Measurements from ENCODE around the gene NATD1.

NATD1 gene

GRCh38 chr17:21214777-21215541 lies 38.3 kb downstream of the NATD1 start:
- H3K27me3 ChIP-seq (ENCODE audit: low read depth): no peaks in the 10 kb centered on the region
- in situ Hi-C loops (cut with MboI; ENCODE audit: low sequenced_read_pairs): no loop called here

GRCh38 chr17:21214015-21214776 lies 39.0 kb downstream of the NATD1 start, which contains the start of gene TMEM11:
TSS of gene TMEM11 (minus strand) at chr17:21214161. CDS start at chr17:21214152, 9 bp downstream.
- H3K36me3 ChIP-seq (replicated peaks): peaks cover 31% of the 10 kb centered on the region
- H3K27me3 ChIP-seq (ENCODE audit: low read depth): no peaks in the 10 kb centered on the region
- peaks cover 25% of the 10 kb centered on the region for H3K4me1 ChIP-seq
- DNase-seq (ENCODE audit: low spot score in 2 of 2): peak; percentile 91 to 96
- in situ Hi-C loops (cut with MboI; ENCODE audit: low sequenced_read_pairs): no loop called here
- H3K4me3 ChIP-seq: peak within 1 kb of the TSS; percentile 96
- H3K9me3 ChIP-seq: no peaks in the 10 kb centered on the region

More at GRCh38 chr17:21214777-21215541, 38.3 kb downstream of the NATD1 start:
- Histone ChIP-seq H3K4me1 (peaks cover 25% of the 10 kb centered on the region), H3K9me3 (no peaks in the 10 kb centered on the region), H3K4me3 (peak overlapping the region; percentile 96), H3K36me3 (replicated peaks) (peaks cover 23% of the 10 kb centered on the region)
- peak in 1 of 2 experiments; percentile 44 for DNase-seq (ENCODE audit: low spot score in 2 of 2)

- peak in 1 of 2 experiments; percentile 51 for DNase-seq (ENCODE audit: low spot score in 2 of 2)
- Histone ChIP-seq H3K4me3 (peak overlapping the region; percentile 96), H3K9me3 (no peaks in the 10 kb centered on the region), H3K27me3 (ENCODE audit: low read depth) (no peaks in the 10 kb centered on the region), H3K36me3 (replicated peaks) (peaks cover 36% of the 10 kb centered on the region), H3K4me1 (peaks cover 25% of the 10 kb centered on the region)
- in situ Hi-C loops (cut with MboI; ENCODE audit: low sequenced_read_pairs): no loop called here
Observed at GRCh38 chr17:21213638-21214014, 39.6 kb downstream of the NATD1 start.

- H3K4me3 ChIP-seq: peak overlapping the region; percentile 96
- H3K9me3 ChIP-seq: no peaks in the 10 kb centered on the region
- H3K4me1 ChIP-seq: peaks cover 25% of the 10 kb centered on the region
- DNase-seq (ENCODE audit: low spot score in 2 of 2): no peak
- in situ Hi-C loops (cut with MboI; ENCODE audit: low sequenced_read_pairs): no loop called here
- H3K27me3 ChIP-seq (ENCODE audit: low read depth): no peaks in the 10 kb centered on the region
- peaks cover 38% of the 10 kb centered on the region for H3K36me3 ChIP-seq (replicated peaks)
Observed at GRCh38 chr17:21212826-21213637, 40.2 kb downstream of the NATD1 start.

- no peaks in the 10 kb centered on the region for H3K9me3 ChIP-seq
- H3K36me3 ChIP-seq (replicated peaks): peaks cover 40% of the 10 kb centered on the region
- no peaks in the 10 kb centered on the region for H3K27me3 ChIP-seq (ENCODE audit: low read depth)
- in situ Hi-C loops (cut with MboI; ENCODE audit: low sequenced_read_pairs): no loop called here
- H3K4me3 ChIP-seq: no peak overlapping the region; the same call in 1 of the 2 replicates
- no peak for DNase-seq (ENCODE audit: low spot score in 2 of 2)
- H3K4me1 ChIP-seq: peaks cover 25% of the 10 kb centered on the region
Observed at GRCh38 chr17:21211825-21212479, 41.3 kb downstream of the NATD1 start.

- Histone ChIP-seq H3K9me3 (no peaks in the 10 kb centered on the region), H3K4me3 (no peak overlapping the region), H3K4me1 (peaks cover 25% of the 10 kb centered on the region), H3K36me3 (replicated peaks) (peaks cover 43% of the 10 kb centered on the region), H3K27me3 (ENCODE audit: low read depth) (no peaks in the 10 kb centered on the region)
- peak; percentile 38 to 42 for DNase-seq (ENCODE audit: low spot score in 2 of 2)
- in situ Hi-C loops (cut with MboI; ENCODE audit: low sequenced_read_pairs): no loop called here
Observed at GRCh38 chr17:21210411-21211076, 42.7 kb downstream of the NATD1 start.

- H3K27me3 ChIP-seq (ENCODE audit: low read depth): no peaks in the 10 kb centered on the region
- peaks cover 25% of the 10 kb centered on the region for H3K4me1 ChIP-seq
- in situ Hi-C loops (cut with MboI; ENCODE audit: low sequenced_read_pairs): no loop called here
- H3K36me3 ChIP-seq (replicated peaks): peaks cover 43% of the 10 kb centered on the region
- DNase-seq (ENCODE audit: low spot score in 2 of 2): no peak
- no peak overlapping the region for H3K4me3 ChIP-seq
- no peaks in the 10 kb centered on the region for H3K9me3 ChIP-seq
Observed at GRCh38 chr17:21209511-21210175, 43.6 kb downstream of the NATD1 start.

GRCh38 chr17:21208352-21208751 lies 44.9 kb downstream of the NATD1 start:
- DNase-seq (ENCODE audit: low spot score in 2 of 2): no peak
- peaks cover 38% of the 10 kb centered on the region for H3K36me3 ChIP-seq (replicated peaks)
- in situ Hi-C loops (cut with MboI; ENCODE audit: low sequenced_read_pairs): no loop called here
- no peak overlapping the region for H3K4me3 ChIP-seq
- no peaks in the 10 kb centered on the region for H3K27me3 ChIP-seq (ENCODE audit: low read depth)
- peaks cover 29% of the 10 kb centered on the region for H3K4me1 ChIP-seq
- H3K9me3 ChIP-seq: no peaks in the 10 kb centered on the region

- H3K36me3 ChIP-seq (replicated peaks): peaks cover 20% of the 10 kb centered on the region
Observed at GRCh38 chr17:21204935-21205334, 48.3 kb downstream of the NATD1 start.

GRCh38 chr17:21202512-21202911 lies 50.7 kb downstream of the NATD1 start:
- H3K9me3 ChIP-seq: no peaks in the 10 kb centered on the region
- in situ Hi-C loops (cut with MboI; ENCODE audit: low sequenced_read_pairs): no loop called here
- no peak overlapping the region for H3K4me3 ChIP-seq
- H3K36me3 ChIP-seq (replicated peaks): peaks cover 15% of the 10 kb centered on the region
- peaks cover 12% of the 10 kb centered on the region for H3K4me1 ChIP-seq
- no peak for DNase-seq (ENCODE audit: low spot score in 2 of 2)
- no peaks in the 10 kb centered on the region for H3K27me3 ChIP-seq (ENCODE audit: low read depth)

More at GRCh38 chr17:21204935-21205334, 48.3 kb downstream of the NATD1 start:
- DNase-seq (ENCODE audit: low spot score in 2 of 2): no peak
- in situ Hi-C loops (cut with MboI; ENCODE audit: low sequenced_read_pairs): no loop called here
- Histone ChIP-seq H3K4me1 (peaks cover 12% of the 10 kb centered on the region), H3K4me3 (no peak overlapping the region), H3K27me3 (ENCODE audit: low read depth) (no peaks in the 10 kb centered on the region), H3K9me3 (no peaks in the 10 kb centered on the region)

GRCh38 chr17:21201874-21202273 lies 51.3 kb downstream of the NATD1 start:
- Histone ChIP-seq H3K4me1 (peaks cover 12% of the 10 kb centered on the region), H3K9me3 (no peaks in the 10 kb centered on the region), H3K4me3 (no peak overlapping the region), H3K36me3 (replicated peaks) (peaks cover 17% of the 10 kb centered on the region), H3K27me3 (ENCODE audit: low read depth) (no peaks in the 10 kb centered on the region)
- in situ Hi-C loops (cut with MboI; ENCODE audit: low sequenced_read_pairs): no loop called here
- DNase-seq (ENCODE audit: low spot score in 2 of 2): no peak

GRCh38 chr17:21201298-21201595 lies 52.0 kb downstream of the NATD1 start:
- peaks cover 17% of the 10 kb centered on the region for H3K36me3 ChIP-seq (replicated peaks)
- no peak for DNase-seq (ENCODE audit: low spot score in 2 of 2)
- H3K27me3 ChIP-seq (ENCODE audit: low read depth): no peaks in the 10 kb centered on the region
- no peaks in the 10 kb centered on the region for H3K9me3 ChIP-seq
- H3K4me3 ChIP-seq: no peak overlapping the region
- H3K4me1 ChIP-seq: peaks cover 12% of the 10 kb centered on the region
- in situ Hi-C loops (cut with MboI; ENCODE audit: low sequenced_read_pairs): no loop called here
